ENCODE data around the gene HMOX1. TPM values are rescaled to one million over a fixed set of nuclear protein-coding genes. Genes with fewer than 3 reads are reported as not detected.

Gene HMOX1
- total RNA-seq, 4 donors from 2014 or later: 0.51 to 13.8 (median 8.5) TPM

DNA sequence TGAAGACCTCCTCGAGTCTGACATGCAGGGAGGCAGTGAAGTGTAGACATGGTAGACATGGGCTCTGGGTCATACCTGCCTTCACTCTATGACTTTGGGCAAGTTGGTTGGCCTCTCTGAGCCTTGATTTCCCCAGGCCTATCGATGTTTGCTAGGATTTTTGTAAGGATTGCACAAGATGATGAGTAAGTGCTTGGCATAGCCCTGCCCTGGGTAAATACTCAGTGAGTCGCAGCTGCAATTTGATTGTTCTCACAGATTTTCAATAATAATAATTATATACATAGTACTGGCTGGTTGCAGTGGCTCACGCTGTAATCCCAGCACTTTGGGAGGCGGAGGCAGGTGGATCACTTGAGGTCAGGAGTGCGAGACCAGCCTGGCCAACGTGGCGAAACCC lies 37.2 kb downstream of the HMOX1 start:
- H3K27me3 ChIP-seq: no peaks in the 10 kb centered on the region
- no peak overlapping the region for H3K27ac ChIP-seq
- TF ChIP-seq, protein P1, sequence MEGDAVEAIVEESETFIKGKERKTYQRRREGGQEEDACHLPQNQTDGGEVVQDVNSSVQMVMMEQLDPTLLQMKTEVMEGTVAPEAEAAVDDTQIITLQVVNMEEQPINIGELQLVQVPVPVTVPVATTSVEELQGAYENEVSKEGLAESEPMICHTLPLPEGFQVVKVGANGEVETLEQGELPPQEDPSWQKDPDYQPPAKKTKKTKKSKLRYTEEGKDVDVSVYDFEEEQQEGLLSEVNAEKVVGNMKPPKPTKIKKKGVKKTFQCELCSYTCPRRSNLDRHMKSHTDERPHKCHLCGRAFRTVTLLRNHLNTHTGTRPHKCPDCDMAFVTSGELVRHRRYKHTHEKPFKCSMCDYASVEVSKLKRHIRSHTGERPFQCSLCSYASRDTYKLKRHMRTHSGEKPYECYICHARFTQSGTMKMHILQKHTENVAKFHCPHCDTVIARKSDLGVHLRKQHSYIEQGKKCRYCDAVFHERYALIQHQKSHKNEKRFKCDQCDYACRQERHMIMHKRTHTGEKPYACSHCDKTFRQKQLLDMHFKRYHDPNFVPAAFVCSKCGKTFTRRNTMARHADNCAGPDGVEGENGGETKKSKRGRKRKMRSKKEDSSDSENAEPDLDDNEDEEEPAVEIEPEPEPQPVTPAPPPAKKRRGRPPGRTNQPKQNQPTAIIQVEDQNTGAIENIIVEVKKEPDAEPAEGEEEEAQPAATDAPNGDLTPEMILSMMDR (IDR thresholded peaks at IDR 0.05): no peak
- TF ChIP-seq POLR2A (IDR thresholded peaks at IDR 0.05): no peak
- H3K4me1 ChIP-seq: no peaks in the 10 kb centered on the region
- no peaks in the 10 kb centered on the region for H3K36me3 ChIP-seq
- H3K9me3 ChIP-seq: no peaks in the 10 kb centered on the region
- no peak for DNase-seq
- intact Hi-C loops (cut with DNase I; ENCODE audit: low total_unique reads): no loop called here
- H3K4me3 ChIP-seq: no peak overlapping the region

DNA sequence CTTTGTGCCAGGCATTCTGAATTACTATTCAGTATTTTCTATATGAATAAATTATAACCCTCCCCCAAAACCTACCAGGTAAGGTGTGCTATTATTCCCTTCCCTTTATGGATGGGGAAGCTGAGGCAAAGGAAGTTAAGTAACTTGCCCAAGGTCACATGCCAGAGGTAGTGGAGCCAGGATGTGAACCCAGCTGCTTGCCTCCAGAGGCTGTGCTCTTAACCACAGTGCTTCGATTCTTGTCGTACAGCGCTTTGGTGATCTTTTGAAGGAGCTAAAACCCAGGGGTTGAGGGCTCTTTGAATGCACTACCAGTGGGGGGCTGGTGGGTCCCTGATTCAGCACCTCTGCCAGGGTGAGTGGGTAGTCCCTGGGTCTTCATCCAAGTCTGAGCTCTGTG lies 37.8 kb downstream of the HMOX1 start:
- Histone ChIP-seq H3K4me3 (no peak overlapping the region), H3K4me1 (no peaks in the 10 kb centered on the region), H3K9me3 (no peaks in the 10 kb centered on the region), H3K36me3 (no peaks in the 10 kb centered on the region), H3K27ac (no peak overlapping the region), H3K27me3 (no peaks in the 10 kb centered on the region)
- TF ChIP-seq, protein P1 (IDR thresholded peaks at IDR 0.05): no peak
- TF ChIP-seq POLR2A (IDR thresholded peaks at IDR 0.05): no peak
- no peak for DNase-seq
- intact Hi-C loops (cut with DNase I; ENCODE audit: low total_unique reads): no loop called here

DNA sequence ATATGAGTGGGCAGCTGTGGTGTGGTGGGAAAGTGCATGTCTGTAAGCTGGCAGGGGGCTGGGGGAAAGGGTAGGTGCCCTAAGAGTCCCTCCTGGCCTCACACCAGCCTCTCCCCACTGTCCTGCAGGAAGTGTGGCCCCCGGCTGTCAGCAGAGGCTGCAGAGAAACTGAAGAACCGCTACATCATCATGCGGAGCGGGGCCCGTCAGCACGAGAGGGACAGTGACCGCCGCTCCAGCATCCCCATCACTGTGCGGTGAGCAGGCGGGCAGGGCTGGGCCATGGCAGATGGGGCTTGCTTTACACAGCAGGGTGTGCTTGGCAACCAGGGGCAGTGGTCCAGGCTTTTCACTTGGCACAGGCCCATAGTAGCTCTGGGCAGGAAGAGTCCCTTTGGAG lies 38.9 kb downstream of the HMOX1 start:
- Histone ChIP-seq H3K27me3 (no peaks in the 10 kb centered on the region), H3K36me3 (no peaks in the 10 kb centered on the region), H3K9me3 (no peaks in the 10 kb centered on the region), H3K4me3 (no peak overlapping the region), H3K27ac (no peak overlapping the region), H3K4me1 (no peaks in the 10 kb centered on the region)
- no peak for DNase-seq
- no peak for TF ChIP-seq POLR2A (IDR thresholded peaks at IDR 0.05)
- TF ChIP-seq, protein P1 (IDR thresholded peaks at IDR 0.05): no peak
- intact Hi-C loops (cut with DNase I; ENCODE audit: low total_unique reads): no loop called here

DNA sequence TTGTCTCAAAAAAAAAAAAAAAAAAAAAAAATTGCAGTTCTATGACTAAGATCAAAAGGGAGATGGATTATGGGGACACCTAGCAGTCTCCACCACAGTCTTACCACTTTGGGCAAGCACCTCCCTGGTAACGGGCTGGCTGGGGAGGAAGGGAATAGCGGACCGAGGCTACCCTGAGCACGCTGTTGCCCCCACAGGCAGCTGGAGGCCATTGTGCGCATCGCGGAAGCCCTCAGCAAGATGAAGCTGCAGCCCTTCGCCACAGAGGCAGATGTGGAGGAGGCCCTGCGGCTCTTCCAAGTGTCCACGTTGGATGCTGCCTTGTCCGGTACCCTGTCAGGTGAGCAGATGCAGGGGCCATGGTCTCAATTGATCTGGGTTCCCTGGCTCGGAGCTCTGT lies 40.2 kb downstream of the HMOX1 start:
- DNase-seq: no peak
- no peak overlapping the region for H3K4me3 ChIP-seq
- H3K27me3 ChIP-seq: no peaks in the 10 kb centered on the region
- no peaks in the 10 kb centered on the region for H3K9me3 ChIP-seq
- intact Hi-C loops (cut with DNase I; ENCODE audit: low total_unique reads): no loop called here
- no peak for TF ChIP-seq POLR2A (IDR thresholded peaks at IDR 0.05)
- TF ChIP-seq, protein P1 (IDR thresholded peaks at IDR 0.05): no peak
- H3K27ac ChIP-seq: no peak overlapping the region
- H3K36me3 ChIP-seq: no peaks in the 10 kb centered on the region
- H3K4me1 ChIP-seq: no peaks in the 10 kb centered on the region

DNA sequence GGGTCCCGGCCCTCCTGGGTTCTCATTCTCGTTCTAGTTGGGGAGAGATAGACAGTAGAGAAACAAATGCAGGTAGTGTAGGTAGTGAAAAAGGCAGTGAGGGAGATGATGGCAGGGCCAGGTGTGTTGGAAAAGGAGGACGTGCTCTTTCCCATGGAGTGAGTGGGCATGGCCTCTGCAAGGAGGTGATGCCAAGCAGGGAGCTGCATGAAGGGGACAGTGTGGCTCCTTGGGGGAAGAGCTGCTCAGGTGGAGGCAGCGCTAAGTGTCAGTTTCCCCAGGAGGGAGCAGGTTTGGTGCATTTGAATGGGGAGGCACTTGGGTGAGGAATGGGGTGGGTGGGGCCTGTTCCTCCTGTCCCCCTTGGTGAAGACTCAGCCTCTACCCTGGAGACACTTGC lies 41.2 kb downstream of the HMOX1 start:
- H3K27ac ChIP-seq: no peak overlapping the region
- no peaks in the 10 kb centered on the region for H3K9me3 ChIP-seq
- H3K27me3 ChIP-seq: no peaks in the 10 kb centered on the region
- H3K4me1 ChIP-seq: no peaks in the 10 kb centered on the region
- H3K36me3 ChIP-seq: no peaks in the 10 kb centered on the region
- TF ChIP-seq, protein P1 (IDR thresholded peaks at IDR 0.05): no peak
- TF ChIP-seq POLR2A (IDR thresholded peaks at IDR 0.05): no peak
- intact Hi-C loops (cut with DNase I; ENCODE audit: low total_unique reads): no loop called here
- DNase-seq: no peak
- no peak overlapping the region for H3K4me3 ChIP-seq

Data from uterus (tissue), 4 donors.